Tibial nerve (tissue), 4 donors: ENCODE data around the gene RPL23. TPM values are rescaled to one million over a fixed set of nuclear protein-coding genes. Genes with fewer than 3 reads are reported as not detected.

Source experiments
- DNase-seq, 2 donors: peaks; one replicate each; pipeline ENCODE4 v3.0.0-alpha.2; 2019; ENCODE audit warnings: low spot score in 2 of 2
- H3K27ac ChIP-seq, 4 donors: fragments of 200-600 bp; sonication (generic) in 3 of 4; one replicate each; pipeline ENCODE4 v1.5.1; 2017 to 2019; ENCODE audit warnings: mild to moderate bottlenecking in 1 of 4
- H3K27me3 ChIP-seq, 2 donors: fragments of 200-600 bp; sonication (generic) in 1 of 2; one replicate each; pipeline versions ENCODE4 v1.5.1 to v1.6.0; 2017 to 2019
- H3K36me3 ChIP-seq, 3 donors: fragments of 200-600 bp; sonication (generic); one replicate each; pipeline ENCODE4 v1.5.1; 2018 to 2019
- H3K4me1 ChIP-seq, 4 donors: fragments of 200-600 bp; sonication (generic) in 3 of 4; one replicate each; pipeline ENCODE4 v1.5.1; 2017 to 2019
- H3K4me3 ChIP-seq, 4 donors: fragments of 200-600 bp; sonication (generic) in 3 of 4; one replicate each; pipeline ENCODE4 v1.5.1; 2017 to 2019; ENCODE audit warnings: mild to moderate bottlenecking in 1 of 4, moderate library complexity in 1 of 4
- H3K9me3 ChIP-seq, 4 donors: fragments of 200-600 bp; sonication (generic) in 3 of 4; one replicate each; pipeline ENCODE4 v1.5.1; 2017 to 2019
- CTCF ChIP-seq, 5 experiments: fragments of 200-600 bp in 3 of 5; fragments of 450-650 bp in 2 of 5; sonication (generic) in 3 of 5; IDR thresholded peaks; one replicate each; pipeline ENCODE4 v1.5.1; 2016 to 2019; ENCODE audit warnings: antibody characterized with exemption in 5 of 5, mild to moderate bottlenecking in 3 of 5, moderate library complexity in 2 of 5
- EP300 ChIP-seq, 2 donors: sonication (generic); formaldehyde crosslinking; IDR thresholded peaks; one replicate each; pipeline ENCODE4 v1.6.1; 2017; ENCODE audit warnings: antibody characterized with exemption in 2 of 2, mild to moderate bottlenecking in 1 of 2
- POLR2A ChIP-seq, 2 donors: fragments of 450-650 bp; IDR thresholded peaks; one replicate each; pipeline ENCODE4 v1.6.1; 2017; ENCODE audit warnings: antibody characterized with exemption in 2 of 2, mild to moderate bottlenecking in 2 of 2, moderate library complexity in 2 of 2
- WGBS, 2 donors: methylation state at CpG; one replicate each; pipeline ENCODE4 v1.1.5; 2018; 5-methylcytosine and 5-hydroxymethylcytosine counted together
- total RNA-seq, 4 donors: library from RNA; depleted of rRNA; stranded (reverse); fragments of >200 nt; gene quantifications; one replicate each; pipeline ENCODE4 v1.1.0, GENCODE V29; 2016

RPL23 gene
- total RNA-seq, 4 donors from 2014 or later, result 1,112 to 1,642 (median 1,331) TPM

GRCh38 chr17:38844261-38844757, 9.2 kb downstream of the RPL23 start:
- Histone ChIP-seq H3K4me1 (peaks cover 0 to under 1% (median 0%) of the 10 kb centered on the region in 4 donors), H3K27ac (no peak overlapping the region), H3K27me3 (no peaks in the 10 kb centered on the region), H3K36me3 (peaks cover 2 to 36% (median 12%) of the 10 kb centered on the region in 3 donors), H3K9me3 (no peaks in the 10 kb centered on the region), H3K4me3 (no peak overlapping the region)
- DNase-seq, result peak in 1 of 2 donors; percentile 36
- no peak for TF ChIP-seq CTCF (IDR thresholded peaks at IDR 0.05)
- TF ChIP-seq EP300 (IDR thresholded peaks at IDR 0.05), result no peak
- TF ChIP-seq POLR2A (IDR thresholded peaks at IDR 0.05), result no peak
- 78 to 80% methylated on average over 12 to 13 of the region's 13 CpGs for WGBS, 2 donors

DNA sequence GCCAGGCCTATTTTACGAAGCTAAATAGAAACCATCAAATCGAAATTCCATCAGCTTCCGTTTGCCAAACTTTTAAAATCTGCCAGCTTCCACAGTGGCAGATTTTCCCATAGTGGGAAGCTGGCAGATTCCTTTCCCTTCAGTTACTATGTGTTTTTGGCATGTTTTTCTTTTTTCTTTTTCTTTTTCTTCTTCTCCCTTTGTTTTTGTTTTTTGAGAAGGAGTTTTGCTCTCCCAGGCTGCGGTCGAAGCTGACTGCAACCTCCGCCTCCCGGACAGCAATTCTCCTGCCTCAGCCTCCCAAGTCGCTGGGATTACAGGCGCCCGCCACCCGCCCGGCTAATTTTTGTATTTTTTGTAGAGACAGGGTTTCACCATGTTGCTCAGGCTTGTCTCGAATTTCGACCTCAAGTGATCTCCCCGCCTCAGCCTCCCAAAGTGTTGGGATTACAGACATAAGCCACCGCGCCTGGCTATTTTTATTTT, 27.7 kb downstream of the RPL23 start:
- Histone ChIP-seq H3K4me3 (peak overlapping the region; percentile 65 to 92 (median 78)), H3K9me3 (no peaks in the 10 kb centered on the region), H3K27ac (peak overlapping the region; percentile 93 to 99 (median 96)), H3K4me1 (peaks cover 0 to 28% (median 14%) of the 10 kb centered on the region in 4 donors), H3K27me3 (no peaks in the 10 kb centered on the region), H3K36me3 (peaks cover 0 to 18% (median 2%) of the 10 kb centered on the region in 3 donors)
- DNase-seq, result no peak
- 92 to 94% methylated on average over 17 of the region's 17 CpGs for WGBS, 2 donors
- TF ChIP-seq CTCF (IDR thresholded peaks at IDR 0.05) (no peak), EP300 (IDR thresholded peaks at IDR 0.05) (no peak), POLR2A (IDR thresholded peaks at IDR 0.05) (no peak)

GRCh38 chr17:38824899-38825761, 28.4 kb downstream of the RPL23 start, which contains the start of gene CWC25:
Gene CWC25, minus strand, starts transcription at chr17:38825321. Its CDS starts 138 bp downstream, at chr17:38825183.
- peak within 1 kb of the TSS; percentile 93 to 99 (median 96) for H3K27ac ChIP-seq
- peak; percentile 98 to 100 for TF ChIP-seq EP300 (IDR thresholded peaks at IDR 0.05)
- peak; percentile 64 to 87 for TF ChIP-seq POLR2A (IDR thresholded peaks at IDR 0.05)
- peak in 2 of 5 experiments; percentile 28 to 63 for TF ChIP-seq CTCF (IDR thresholded peaks at IDR 0.05)
- no peaks in the 10 kb centered on the region for H3K27me3 ChIP-seq
- 2% methylated on average over 42 to 47 of the region's 55 CpGs for WGBS, 2 donors
- H3K4me3 ChIP-seq, result peak within 1 kb of the TSS; percentile 65 to 92 (median 78)
- peaks cover 0 to 28% (median 14%) of the 10 kb centered on the region in 4 donors for H3K4me1 ChIP-seq
- peak; percentile 96 to 99 for DNase-seq
- peaks cover 0 to 25% (median 8%) of the 10 kb centered on the region in 3 donors for H3K36me3 ChIP-seq
- no peaks in the 10 kb centered on the region for H3K9me3 ChIP-seq

GRCh38 chr17:38815576-38816193, 37.8 kb downstream of the RPL23 start:
- TF ChIP-seq POLR2A (IDR thresholded peaks at IDR 0.05), result no peak
- H3K36me3 ChIP-seq, result peaks cover 2 to 94% (median 29%) of the 10 kb centered on the region in 3 donors
- DNase-seq, result no peak
- H3K27me3 ChIP-seq, result no peaks in the 10 kb centered on the region
- no peak overlapping the region for H3K27ac ChIP-seq
- no peaks in the 10 kb centered on the region for H3K4me1 ChIP-seq
- no peaks in the 10 kb centered on the region for H3K9me3 ChIP-seq
- WGBS, 2 donors, result 75% methylated on average over 8 of the region's 8 CpGs
- H3K4me3 ChIP-seq, result no peak overlapping the region

DNA sequence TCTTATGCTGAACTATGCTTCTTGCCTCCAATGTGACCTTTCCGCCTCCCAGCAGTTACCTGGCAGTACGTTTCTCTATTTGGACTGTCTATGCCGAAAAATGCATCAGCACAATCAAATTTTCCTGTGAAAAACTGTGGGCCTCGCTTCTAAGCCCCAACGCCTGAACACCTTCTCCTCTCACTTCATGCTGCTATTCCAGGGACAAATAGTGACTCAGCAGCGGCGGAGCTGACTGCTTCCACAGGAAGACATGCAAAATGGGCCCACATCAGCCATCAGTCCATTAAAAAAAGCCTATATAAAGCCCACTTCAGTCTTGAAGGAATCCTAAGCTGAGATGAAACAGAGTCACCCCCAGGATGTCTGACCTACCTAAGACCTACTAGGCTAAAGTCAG, 43.7 kb downstream of the RPL23 start:
- no peaks in the 10 kb centered on the region for H3K9me3 ChIP-seq
- no peak overlapping the region for H3K4me3 ChIP-seq
- no peaks in the 10 kb centered on the region for H3K27me3 ChIP-seq
- no peaks in the 10 kb centered on the region for H3K4me1 ChIP-seq
- DNase-seq, result no peak
- no peak for TF ChIP-seq EP300 (IDR thresholded peaks at IDR 0.05)
- no peak overlapping the region for H3K27ac ChIP-seq
- peaks cover 2 to 100% (median 52%) of the 10 kb centered on the region in 3 donors for H3K36me3 ChIP-seq
- WGBS, 2 donors, result 89 to 96% methylated on average over 7 of the region's 7 CpGs
